Dermis microvascular lymphatic vessel endothelial cell (primary cell): Measurements from ENCODE around the gene LIMD2. TPM values are rescaled to one million over a fixed set of nuclear protein-coding genes. Genes with fewer than 3 reads are reported as not detected.
A peak's percentile ranks its signal among the peaks of the same experiment; 100 is the strongest.
"Not testable (repeated sequence)": the region's sequence is repeated elsewhere in the genome, so short reads cannot be mapped to it uniquely, and the experiment has no call there.

Source experiments
- DNase-seq, 2 donors: peaks; one replicate each; pipeline versions ENCODE4 v3.0.0 to v3.0.0-alpha.2; 2010; ENCODE audit warnings: low read depth in 2 of 2
- total RNA-seq: library from RNA; depleted of rRNA; stranded (reverse); fragments of >200 nt; gene quantifications from 2 replicates; pipeline ENCODE4 v1.2.1, GENCODE V29; 2014

LIMD2 gene
- total RNA-seq: 18.0 and 51.6 TPM in 2 replicates

- peak in 1 of 2 donors; percentile 71 for DNase-seq
Observed at GRCh38 chr17:63699638-63700527, at the start of gene LIMD2. TSS of gene LIMD2 (minus strand) at chr17:63700125. CDS start at chr17:63699298, 827 bp downstream.

GRCh38 chr17:63741408-63742173 lies 41.7 kb upstream of the LIMD2 start, which contains the start of gene STRADA:
TSS of gene STRADA (minus strand) at chr17:63741799. CDS start at chr17:63728369, 13,430 bp downstream.
- DNase-seq: peak; percentile 90 to 98

- DNase-seq: no peak
Observed at GRCh38 chr17:63741143-63741407, 41.1 kb upstream of the LIMD2 start.

- DNase-seq: peak in 1 of 2 donors; percentile 2
Observed at GRCh38 chr17:63740464-63741142, 40.7 kb upstream of the LIMD2 start.

GRCh38 chr17:63735691-63736090 lies 35.8 kb upstream of the LIMD2 start:
- DNase-seq: no peak

GRCh38 chr17:63722403-63722802 lies 22.5 kb upstream of the LIMD2 start:
- no peak for DNase-seq

GRCh38 chr17:63720194-63720593 lies 20.3 kb upstream of the LIMD2 start:
- not testable (repeated sequence) for DNase-seq

GRCh38 chr17:63718988-63719387 lies 19.1 kb upstream of the LIMD2 start:
- peak; percentile 64 to 85 for DNase-seq

GRCh38 chr17:63716426-63716825 lies 16.5 kb upstream of the LIMD2 start:
- peak; percentile 79 to 93 for DNase-seq

GRCh38 chr17:63714550-63715277 lies 14.8 kb upstream of the LIMD2 start:
- DNase-seq: peak; percentile 43 to 56

- DNase-seq: no peak
Observed at GRCh38 chr17:63709110-63709509, 9.2 kb upstream of the LIMD2 start.

GRCh38 chr17:63707151-63707550 lies 7.2 kb upstream of the LIMD2 start:
- no peak for DNase-seq

GRCh38 chr17:63706336-63707082 lies 6.6 kb upstream of the LIMD2 start:
- no peak for DNase-seq

GRCh38 chr17:63705657-63706056 lies 5.7 kb upstream of the LIMD2 start:
- no peak for DNase-seq

- no peak for DNase-seq
Observed at GRCh38 chr17:63704836-63705235, 4.9 kb upstream of the LIMD2 start.

GRCh38 chr17:63704259-63704576 lies 4.3 kb upstream of the LIMD2 start:
- no peak for DNase-seq

- no peak for DNase-seq
Observed at GRCh38 chr17:63703556-63704258, 3.8 kb upstream of the LIMD2 start.

- DNase-seq: no peak
Observed at GRCh38 chr17:63703029-63703428, 3.1 kb upstream of the LIMD2 start.

- DNase-seq: no peak
Observed at GRCh38 chr17:63702721-63703015, 2.7 kb upstream of the LIMD2 start.
